Common myeloid progenitor, CD34-positive (primary cell): ENCODE data around the gene CAGE1.
"Not testable (repeated sequence)": the region's sequence is repeated elsewhere in the genome, so short reads cannot be mapped to it uniquely, and the experiment has no call there.

Experiments
- CTCF ChIA-PET: fragments of 350-600 bp; sonication (Branson Sonifier 250); formaldehyde crosslinking; loops from one replicate; lab custom pipeline; 2021; ENCODE audit warnings: antibody characterized with exemption; lab: Charles Lee
- POLR2A ChIA-PET: fragments of 350-600 bp; sonication (Branson Sonifier 250); formaldehyde crosslinking; loops from one replicate; lab custom pipeline; 2021; ENCODE audit warnings: antibody characterized with exemption; lab: Charles Lee
- DNase-seq, 3 donors: peaks; one replicate each; pipeline versions ENCODE4 v3.0.0 to v3.0.0-alpha.2; 2013
- H3K27ac ChIP-seq, 2 experiments: 1 replicate in 1 of 2; 2 replicates in 1 of 2; pipeline ENCODE4 v1.7.0; 2013; ENCODE audit warnings: inconsistent platforms in 2 of 2, low read length in 2 of 2, mild to moderate bottlenecking in 2 of 2, low read depth in 1 of 2, moderate library complexity in 1 of 2; ENCODE audit not compliant: severe bottlenecking in 2 of 2, insufficient read depth in 1 of 2, poor library complexity in 1 of 2
- H3K27me3 ChIP-seq, 5 experiments: replicated peaks in 2 of 5; 1 replicate in 3 of 5; 2 replicates in 2 of 5; pipeline versions ENCODE4 v1.6.1 to v1.7.0; 2013; ENCODE audit warnings: low read length in 4 of 5, mild to moderate bottlenecking in 2 of 5, moderate library complexity in 2 of 5, inconsistent platforms in 1 of 5; ENCODE audit not compliant: insufficient read depth in 5 of 5, control insufficient read depth in 4 of 5
- H3K36me3 ChIP-seq, 4 experiments: 1 replicate in 2 of 4; 2 replicates in 2 of 4; pipeline versions ENCODE4 v1.6.1 to v1.7.0; 2013; ENCODE audit warnings: low read length in 3 of 4, control low read depth in 1 of 4, mild to moderate bottlenecking in 1 of 4; ENCODE audit not compliant: control insufficient read depth in 4 of 4, insufficient read depth in 4 of 4
- H3K4me1 ChIP-seq, 4 experiments: 1 replicate in 3 of 4; 2 replicates in 1 of 4; pipeline versions ENCODE4 v1.6.1 to v1.7.1; 2013; ENCODE audit warnings: low read length in 3 of 4, mild to moderate bottlenecking in 3 of 4, control low read depth in 1 of 4, inconsistent platforms in 1 of 4, moderate library complexity in 1 of 4; ENCODE audit not compliant: control insufficient read depth in 4 of 4, insufficient read depth in 4 of 4; ENCODE audit errors: control extremely low read depth in 1 of 4
- H3K4me3 ChIP-seq, 7 experiments: 1 replicate in 4 of 7; 2 replicates in 3 of 7; pipeline versions ENCODE4 v1.5.1 to v1.7.0; 2013; ENCODE audit warnings: mild to moderate bottlenecking in 7 of 7, low read length in 6 of 7, moderate library complexity in 6 of 7, inconsistent platforms in 2 of 7, low read depth in 2 of 7, control low read depth in 1 of 7; ENCODE audit not compliant: insufficient read depth in 4 of 7, control insufficient read depth in 1 of 7; ENCODE audit errors: extremely low read depth in 1 of 7
- H3K9me3 ChIP-seq, 5 experiments: 1 replicate in 4 of 5; 2 replicates in 1 of 5; pipeline versions ENCODE4 v1.6.1 to v1.7.1; 2013; ENCODE audit warnings: low read length in 4 of 5, mild to moderate bottlenecking in 2 of 5, inconsistent platforms in 1 of 5, low read depth in 1 of 5, moderate library complexity in 1 of 5; ENCODE audit not compliant: control insufficient read depth in 4 of 5, insufficient read depth in 2 of 5; ENCODE audit errors: control extremely low read depth in 1 of 5
- WGBS: methylation state at CpG from one replicate; pipeline ENCODE4 v1.1.5; 2013; ENCODE audit not compliant: insufficient coverage; 5-methylcytosine and 5-hydroxymethylcytosine counted together

The CAGE1 gene

DNA sequence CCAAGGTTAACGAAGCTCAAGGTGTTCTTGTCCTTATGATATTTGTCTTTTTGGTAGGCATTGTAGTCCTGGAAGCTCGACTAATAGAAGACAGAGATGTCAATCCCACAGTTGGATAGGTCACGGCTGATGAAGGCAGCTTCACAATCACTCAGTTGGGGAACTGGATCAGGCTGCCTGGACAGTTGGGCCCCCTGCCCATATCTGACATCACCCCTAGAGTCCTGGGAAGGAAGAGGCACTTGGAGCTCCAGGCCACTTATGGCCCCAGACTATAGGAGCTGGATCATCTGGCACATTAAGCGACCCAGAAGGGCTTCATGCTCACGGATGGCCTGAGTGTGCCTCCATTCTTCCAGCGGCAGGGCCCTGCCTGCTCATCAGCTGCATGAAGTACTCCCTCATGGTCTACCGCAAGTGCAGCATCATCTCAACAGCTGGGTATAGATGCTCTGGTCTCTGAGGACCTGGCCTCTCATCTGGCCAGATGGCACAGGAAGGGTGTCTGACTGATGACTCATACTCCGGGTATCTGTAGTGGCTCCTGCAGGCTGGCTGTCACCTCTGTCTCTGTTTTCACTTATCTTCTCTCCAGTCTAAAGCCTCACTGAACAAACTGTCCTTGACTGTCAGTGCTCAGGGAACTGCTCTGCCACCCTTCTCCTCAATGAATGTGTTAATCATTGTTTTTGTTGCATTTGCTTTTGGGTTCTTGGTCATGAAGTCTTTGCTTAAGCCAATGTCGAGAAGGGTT lies 47.4 kb downstream of the CAGE1 start:
- Histone ChIP-seq H3K27ac (no peak overlapping the region), H3K4me1 (no peaks in the 10 kb centered on the region), H3K27me3 (no peaks in the 10 kb centered on the region), H3K9me3 (no peaks in the 10 kb centered on the region), H3K4me3 (no peak overlapping the region), H3K36me3 (no peaks in the 10 kb centered on the region)
- ChIA-PET POLR2A (interaction anchor here (1.0 kb wide), 1 partner anchor 47 kb away, joined by 3 read pairs; the partner anchor contains the start of genes CAGE1 and RIOK1), CTCF (interaction anchor here (0.9 to 2.0 kb wide), 5 partner anchors 8 to 66 kb away, joined by 3 to 6 read pairs (median 4); no protein-coding TSS in a partner anchor)
- 96% methylated on average over 8 of the region's 9 CpGs for WGBS
- peak in 2 of 3 donors; percentile 56 to 65 for DNase-seq

DNA sequence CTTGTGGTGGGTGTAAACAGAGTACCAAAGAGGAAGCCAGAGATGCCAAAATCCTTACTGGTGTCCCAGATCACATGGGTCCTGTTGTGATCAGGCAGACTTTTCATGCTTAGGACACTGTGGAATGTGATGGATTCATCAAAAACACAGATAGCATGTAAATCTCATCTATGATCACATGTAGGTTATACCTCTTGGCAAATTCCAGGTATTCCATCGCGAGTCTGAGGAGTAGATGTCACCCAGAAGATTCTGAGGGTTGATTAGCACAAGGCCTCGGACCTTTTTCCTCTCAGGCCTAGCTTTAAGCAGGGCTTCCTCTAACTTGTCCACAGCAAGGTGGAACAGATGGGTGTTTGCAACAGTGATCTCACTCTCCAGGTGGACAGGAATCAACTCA lies 48.3 kb downstream of the CAGE1 start:
- POLR2A ChIA-PET = no interaction called here
- CTCF ChIA-PET = interaction anchor here (0.7 to 3.3 kb wide), 8 partner anchors 9 to 66 kb away, joined by 3 to 19 read pairs (median 4); no protein-coding TSS in a partner anchor

DNA sequence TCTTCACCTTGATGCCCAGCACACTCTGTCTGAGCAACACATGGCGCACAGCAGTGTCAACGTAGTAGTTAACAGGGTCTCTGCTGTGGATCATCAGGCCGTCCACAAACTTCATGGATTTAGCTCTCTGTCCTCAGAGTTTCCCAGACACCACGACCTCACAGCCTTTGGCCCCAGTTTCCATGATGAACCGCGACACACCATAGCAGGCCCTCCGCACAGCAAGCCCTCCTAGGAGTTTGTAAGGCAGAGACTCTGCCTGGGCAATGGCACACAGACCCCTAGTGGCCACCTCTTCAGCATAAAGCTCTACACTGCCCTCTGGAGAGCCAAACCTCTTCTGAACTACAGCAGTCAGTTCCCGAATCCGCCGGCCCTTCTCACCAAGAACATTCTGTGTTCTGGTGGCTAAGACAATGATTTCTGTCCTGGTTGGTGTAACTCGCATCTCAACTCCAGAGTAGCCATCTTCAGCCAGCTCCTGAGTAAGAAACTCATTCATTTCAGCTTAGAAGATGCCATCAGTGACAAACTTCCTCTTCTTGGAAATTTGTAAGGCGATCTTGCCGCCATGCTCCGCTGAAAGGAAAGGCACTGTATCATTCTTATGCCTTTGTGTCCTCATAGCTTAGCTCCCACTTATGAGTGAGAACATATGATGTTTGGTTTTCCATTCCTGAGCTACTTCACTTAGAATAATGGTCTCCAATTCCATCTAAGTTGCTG lies 50.4 kb downstream of the CAGE1 start:
- CTCF ChIA-PET = interaction anchor here (0.6 to 3.3 kb wide), 13 partner anchors 9 to 270 kb away, joined by 3 to 19 read pairs (median 4); partner anchors contain the start of genes CAGE1 and RIOK1
- WGBS = 78% methylated on average over 14 of the region's 14 CpGs

More for the DNA sequence above, 48.3 kb downstream of the CAGE1 start:
- H3K4me1 ChIP-seq = no peaks in the 10 kb centered on the region
- no peaks in the 10 kb centered on the region for H3K27me3 ChIP-seq
- no peak for DNase-seq
- H3K27ac ChIP-seq = no peak overlapping the region
- no peaks in the 10 kb centered on the region for H3K36me3 ChIP-seq
- WGBS = 100% methylated on average over 3 of the region's 3 CpGs
- no peak overlapping the region for H3K4me3 ChIP-seq
- no peaks in the 10 kb centered on the region for H3K9me3 ChIP-seq

DNA sequence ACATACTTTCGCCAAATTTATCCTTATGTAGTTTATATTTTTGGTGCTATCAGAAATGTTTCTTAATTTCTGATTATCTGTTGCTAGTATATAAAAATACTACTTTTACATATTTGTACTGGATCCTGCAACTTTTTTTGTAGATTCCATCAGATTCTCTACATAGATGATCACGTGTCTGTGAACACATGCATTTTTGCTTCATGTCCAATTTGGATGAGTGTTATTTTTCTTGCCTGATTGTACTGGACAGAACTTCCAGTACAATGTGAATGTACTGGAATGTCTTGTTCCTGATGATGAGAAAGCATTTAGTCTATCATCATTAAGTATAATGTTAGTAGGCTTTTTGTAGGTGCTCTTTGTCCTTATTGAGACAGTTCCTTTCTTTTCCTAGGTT lies 51.5 kb downstream of the CAGE1 start:
- H3K27me3 ChIP-seq = no peaks in the 10 kb centered on the region
- WGBS = no CpG with 5 or more reads among the region's 2 CpGs
- POLR2A ChIA-PET = no interaction called here
- no peak overlapping the region for H3K4me3 ChIP-seq
- no peaks in the 10 kb centered on the region for H3K4me1 ChIP-seq
- no peak overlapping the region for H3K27ac ChIP-seq
- no peak for DNase-seq
- CTCF ChIA-PET = interaction anchor here (1.3 to 1.9 kb wide), 6 partner anchors 8 to 67 kb away, joined by 3 to 9 read pairs (median 4); partner anchors contain the start of genes CAGE1 and RIOK1
- H3K36me3 ChIP-seq = no peaks in the 10 kb centered on the region
- no peaks in the 10 kb centered on the region for H3K9me3 ChIP-seq

More for the DNA sequence above, 50.4 kb downstream of the CAGE1 start:
- peak; percentile 69 to 76 (median 74) for DNase-seq
- H3K36me3 ChIP-seq, H3K4me1 ChIP-seq, H3K9me3 ChIP-seq, H3K27me3 ChIP-seq, H3K4me3 ChIP-seq, H3K27ac ChIP-seq: not testable (repeated sequence)
- POLR2A ChIA-PET = interaction anchor here (1.0 kb wide), 1 partner anchor 26 kb away, joined by 4 read pairs; the partner anchor contains the start of gene SSR1

DNA sequence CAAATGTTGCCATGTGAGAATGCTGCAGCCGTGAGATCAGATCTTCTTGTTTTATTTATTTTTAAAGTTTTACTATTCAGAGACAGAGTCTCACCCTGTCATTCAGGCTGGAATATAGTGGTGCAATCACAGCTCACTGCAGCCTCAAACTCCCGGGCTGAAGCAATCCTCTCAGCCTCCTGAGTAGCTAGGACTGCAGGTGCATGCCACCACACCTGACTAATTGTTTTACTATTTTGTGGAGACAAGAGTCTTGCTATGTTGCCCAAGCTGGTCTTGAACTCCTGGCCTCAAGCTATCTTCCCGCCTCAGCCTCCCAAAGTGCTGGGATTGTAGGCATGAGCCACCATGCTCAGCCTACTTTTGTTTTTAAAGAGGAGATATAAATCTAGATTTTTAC lies 54.0 kb downstream of the CAGE1 start:
- no peaks in the 10 kb centered on the region for H3K36me3 ChIP-seq
- no peaks in the 10 kb centered on the region for H3K4me1 ChIP-seq
- ChIA-PET POLR2A (no interaction called here), CTCF (interaction anchor here (1.2 to 3.6 kb wide), 2 partner anchors 10 to 11 kb away, joined by 4 to 16 read pairs; no protein-coding TSS in a partner anchor)
- H3K4me3 ChIP-seq = no peak overlapping the region
- no peaks in the 10 kb centered on the region for H3K9me3 ChIP-seq
- WGBS = 100% methylated on average over 2 of the region's 3 CpGs
- H3K27me3 ChIP-seq = no peaks in the 10 kb centered on the region
- no peak overlapping the region for H3K27ac ChIP-seq
- no peak for DNase-seq

DNA sequence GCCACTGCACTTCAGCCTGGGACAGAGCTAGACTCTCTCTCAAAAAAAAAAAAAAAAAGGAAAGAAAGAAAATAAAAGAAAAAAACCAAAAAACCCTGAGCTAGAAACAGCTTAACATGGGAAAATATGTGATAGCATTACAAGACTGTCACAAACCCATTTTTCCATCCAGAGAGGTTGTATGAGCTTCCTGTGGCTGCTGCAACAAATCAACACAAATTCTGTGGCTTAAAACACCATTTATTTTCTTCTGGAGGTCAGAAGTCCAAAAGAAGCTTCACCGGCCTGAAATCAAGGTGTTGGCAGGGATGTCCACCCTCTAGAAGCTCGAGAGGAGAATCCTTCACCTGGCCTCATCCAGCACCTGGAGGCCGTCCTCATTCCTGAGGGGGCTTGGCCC lies 54.9 kb downstream of the CAGE1 start:
- no peak for DNase-seq
- 97% methylated on average over 3 of the region's 3 CpGs for WGBS
- no peaks in the 10 kb centered on the region for H3K36me3 ChIP-seq
- ChIA-PET CTCF (interaction anchor here (1.0 to 3.6 kb wide), 3 partner anchors 10 to 57 kb away, joined by 3 to 16 read pairs (median 6); no protein-coding TSS in a partner anchor), POLR2A (no interaction called here)
- H3K27ac ChIP-seq = no peak overlapping the region
- no peaks in the 10 kb centered on the region for H3K27me3 ChIP-seq
- no peaks in the 10 kb centered on the region for H3K4me1 ChIP-seq
- H3K4me3 ChIP-seq = no peak overlapping the region
- H3K9me3 ChIP-seq = no peaks in the 10 kb centered on the region
